HCT116 (cell line): ENCODE data around the gene CDKAL1. TPM values are rescaled to one million over a fixed set of nuclear protein-coding genes. Genes with fewer than 3 reads are reported as not detected.

Experiments used
- ATAC-seq: fragments of 200-7000 bp; cut with Tn5 transposase; 2 replicates; pipeline ENCODE4 v1.9.1; 2020; ENCODE audit warnings: mild to moderate bottlenecking, moderate library complexity
- BruUV-seq: library from RNA; stranded (reverse); fragments of 400-500 nt; replicated peaks from 2 replicates; lab custom pipeline; 2021; lab: Mats Ljungman, UMichigan
- CTCF ChIA-PET: fragments of 300-600 bp; sonication (Branson Sonifier 250); formaldehyde crosslinking; loops from one replicate; lab custom pipeline; 2021; ENCODE audit warnings: antibody characterized with exemption; lab: Charles Lee
- POLR2A ChIA-PET: fragments of 300-600, 350-600 bp; sonication (Branson Sonifier 250); formaldehyde crosslinking; loops from one replicate; lab custom pipeline; 2021; ENCODE audit warnings: antibody characterized with exemption; lab: Charles Lee
- RAD21 ChIA-PET, 2 experiments: fragments of 300-600 bp; sonication (Branson Sonifier 250); formaldehyde crosslinking; loops; one replicate each; lab custom pipeline; 2023; ENCODE audit warnings: low total read pairs in 2 of 2; ENCODE audit not compliant: uncharacterized antibody in 2 of 2, unreplicated experiment in 2 of 2, low non-redundant PET in 1 of 2; lab: Charles Lee
- DNase-seq: peaks from one replicate; pipeline ENCODE4 v3.0.0-alpha.2; 2010; ENCODE audit warnings: low read depth, low spot score
- H2AFZ ChIP-seq: fragments of 200-600 bp; shearing (Covaris generic), sonication (generic); 2 replicates; pipeline ENCODE4 v1.6.1; 2017; ENCODE audit warnings: low read depth, mixed run types, mixed read lengths, antibody characterized with exemption, low read length; ENCODE audit not compliant: poor library complexity, severe bottlenecking
- H3K27ac ChIP-seq: 2 replicates; pipeline ENCODE4 v1.5.1; 2012; ENCODE audit warnings: low read depth, low read length
- H3K27me3 ChIP-seq: fragments of 200-600 bp; sonication (generic); 2 replicates; pipeline ENCODE4 v1.6.1; 2016; ENCODE audit warnings: mixed run types, low read length, mixed read lengths; ENCODE audit not compliant: insufficient read depth
- H3K36me3 ChIP-seq, 2 experiments: fragments of 200-500 bp in 1 of 2; fragments of 200-600 bp in 1 of 2; sonication (Bioruptor generic) in 1 of 2; sonication (generic) in 1 of 2; 2 replicates each; pipeline versions ENCODE4 v1.5.1 to v1.6.1; 2014 to 2016; ENCODE audit warnings: low read length in 2 of 2, inconsistent platforms in 1 of 2, mixed read lengths in 1 of 2, mixed run types in 1 of 2; ENCODE audit not compliant: insufficient read depth in 2 of 2, control insufficient read depth in 1 of 2
- H3K4me1 ChIP-seq, 2 experiments: fragments of 200-600 bp in 1 of 2; sonication (generic) in 1 of 2; 2 replicates each; pipeline versions ENCODE4 v1.5.1 to v1.6.1; 2012 to 2017; ENCODE audit warnings: low read length in 2 of 2, inconsistent platforms in 1 of 2, mild to moderate bottlenecking in 1 of 2, mixed read lengths in 1 of 2, mixed run types in 1 of 2, moderate library complexity in 1 of 2; ENCODE audit not compliant: insufficient read depth in 2 of 2, control insufficient read depth in 1 of 2
- H3K4me2 ChIP-seq: fragments of 200-600 bp; sonication (generic); 2 replicates; pipeline ENCODE4 v1.6.1; 2017; ENCODE audit warnings: mixed run types, low read length, mixed read lengths
- H3K4me3 ChIP-seq, 2 experiments: fragments of 200-600 bp in 1 of 2; sonication (generic) in 1 of 2; replicated peaks in 1 of 2; 2 replicates each; pipeline ENCODE4 v1.5.1; 2011 to 2016; ENCODE audit warnings: low read length in 2 of 2, control low read depth in 1 of 2, low read depth in 1 of 2, mild to moderate bottlenecking in 1 of 2, mixed read lengths in 1 of 2, mixed run types in 1 of 2
- H3K79me2 ChIP-seq: fragments of 200-600 bp; sonication (generic); 2 replicates; pipeline ENCODE4 v1.6.1; 2017; ENCODE audit warnings: mild to moderate bottlenecking, mixed run types, low read length, moderate library complexity, mixed read lengths; ENCODE audit not compliant: insufficient read depth
- H3K9ac ChIP-seq: fragments of 200-600 bp; sonication (generic); 2 replicates; pipeline ENCODE4 v1.6.1; 2016; ENCODE audit warnings: low read length, mixed read lengths
- H3K9me2 ChIP-seq: fragments of 200-600 bp; sonication (generic), shearing (Covaris generic); 2 replicates; pipeline ENCODE4 v1.6.1; 2017; ENCODE audit warnings: mixed run types, mild to moderate bottlenecking, moderate library complexity; ENCODE audit not compliant: insufficient read depth
- H3K9me3 ChIP-seq, 2 experiments: fragments of 200-500 bp in 1 of 2; fragments of 200-600 bp in 1 of 2; sonication (Bioruptor generic) in 1 of 2; sonication (generic) in 1 of 2; 2 replicates each; pipeline ENCODE4 v1.6.1; 2014 to 2017; ENCODE audit warnings: low read length in 2 of 2, mixed read lengths in 2 of 2, inconsistent platforms in 1 of 2, low read depth in 1 of 2, mild to moderate bottlenecking in 1 of 2, mixed run types in 1 of 2, moderate library complexity in 1 of 2; ENCODE audit not compliant: control insufficient read depth in 1 of 2, insufficient read depth in 1 of 2
- H4K20me1 ChIP-seq: fragments of 200-600 bp; sonication (generic), shearing (Covaris generic); 2 replicates; pipeline ENCODE4 v1.6.1; 2017; ENCODE audit warnings: mixed run types, mild to moderate bottlenecking, moderate library complexity; ENCODE audit not compliant: insufficient read depth
- ATF3 ChIP-seq: IDR thresholded peaks from 2 replicates; pipeline ENCODE4 v1.6.1; 2012
- CEBPB ChIP-seq: IDR thresholded peaks from 2 replicates; pipeline ENCODE4 v1.6.1; 2012; ENCODE audit warnings: low read depth
- EGR1 ChIP-seq: IDR thresholded peaks from 2 replicates; pipeline ENCODE4 v1.6.1; 2012; ENCODE audit warnings: low read depth
- ELF1 ChIP-seq: IDR thresholded peaks from 2 replicates; pipeline ENCODE4 v1.6.1; 2012; ENCODE audit warnings: low read depth, borderline replicate concordance
- EZH2 ChIP-seq: fragments of 200-600 bp; sonication (generic); IDR thresholded peaks from 2 replicates; pipeline ENCODE4 v1.6.1; 2017; ENCODE audit warnings: antibody characterized with exemption, mixed run types
- EZH2phosphoT487 ChIP-seq: fragments of 200-600 bp; IDR thresholded peaks from 2 replicates; pipeline ENCODE4 v1.6.1; 2018; ENCODE audit warnings: antibody characterized with exemption, borderline replicate concordance
- FOSL1 ChIP-seq: IDR thresholded peaks from 2 replicates; pipeline ENCODE4 v1.6.1; 2012; ENCODE audit warnings: low read depth
- JUND ChIP-seq: IDR thresholded peaks from 2 replicates; pipeline ENCODE4 v1.6.1; 2012
- MAX ChIP-seq: IDR thresholded peaks from 2 replicates; pipeline ENCODE4 v1.6.1; 2012
- POLR2AphosphoS5 ChIP-seq: IDR thresholded peaks from 2 replicates; pipeline ENCODE4 v1.6.1; 2011; ENCODE audit warnings: mild to moderate bottlenecking, low read depth, low read length, moderate library complexity
- RAD21 ChIP-seq: IDR thresholded peaks from 2 replicates; pipeline ENCODE4 v1.6.1; 2012; ENCODE audit warnings: low read depth, mild to moderate bottlenecking
- REST ChIP-seq: IDR thresholded peaks from 2 replicates; pipeline ENCODE4 v1.6.1; 2012; ENCODE audit warnings: low read depth
- SIN3A ChIP-seq: IDR thresholded peaks from 2 replicates; pipeline ENCODE4 v1.6.1; 2012; ENCODE audit warnings: low read depth
- SP1 ChIP-seq: IDR thresholded peaks from 2 replicates; pipeline ENCODE4 v1.6.1; 2012; ENCODE audit warnings: low read depth
- SRF ChIP-seq: IDR thresholded peaks from 2 replicates; pipeline ENCODE4 v1.6.1; 2012; ENCODE audit warnings: low read depth
- TCF7L2 ChIP-seq: IDR thresholded peaks from 2 replicates; pipeline ENCODE4 v1.7.0; 2011; ENCODE audit warnings: borderline replicate concordance, inconsistent platforms; ENCODE audit not compliant: insufficient read depth, insufficient read length; ENCODE audit errors: extremely low read depth
- ZBTB33 ChIP-seq: IDR thresholded peaks from 2 replicates; pipeline ENCODE4 v1.6.1; 2011; ENCODE audit warnings: mild to moderate bottlenecking, low read length, moderate library complexity; ENCODE audit not compliant: insufficient replicate concordance; ENCODE audit errors: extremely low read depth
- ZFX ChIP-seq: fragments of 450-650 bp; IDR thresholded peaks from 2 replicates; pipeline ENCODE4 v1.6.1; 2017
- ZNF274 ChIP-seq: fragments of 200-500 bp; sonication (Bioruptor generic); IDR thresholded peaks from 2 replicates; pipeline ENCODE4 v1.6.1; 2014; ENCODE audit warnings: mild to moderate bottlenecking, low read depth, low read length, inconsistent platforms
- intact Hi-C: fragments of 100-400 bp; cut with micrococcal nuclease; formaldehyde crosslinking; loops from 2 replicates; pipeline ENCODE4 v1.10.0; 2022
- total RNA-seq: library from RNA; stranded (reverse); gene quantifications from one replicate; pipeline ENCODE4 v1.2.1, GENCODE V29; 2021; ENCODE audit not compliant: unreplicated experiment

CDKAL1 gene
- total RNA-seq, 1 experiment from 2014 or later, result 14.9 TPM

DNA sequence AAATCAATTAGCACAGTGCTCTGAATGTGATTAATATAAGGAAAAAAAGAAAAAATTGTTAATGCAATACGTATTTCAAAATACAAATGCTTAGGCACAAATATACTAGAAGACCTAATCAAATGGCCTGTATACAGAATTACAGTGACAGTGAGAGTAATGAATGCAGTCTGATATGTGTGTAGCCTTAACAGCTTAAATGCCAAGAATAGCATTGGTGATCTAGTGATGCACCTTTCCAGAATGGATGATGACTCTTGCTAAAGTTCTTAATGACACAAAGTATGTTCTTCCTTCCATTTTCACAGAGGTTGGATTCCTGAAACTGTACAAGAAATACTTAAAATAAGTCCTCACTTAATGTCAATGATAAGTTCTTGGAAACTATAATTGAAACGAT is 131.0 kb downstream of the CDKAL1 start:
- Histone ChIP-seq H3K4me2 (no peak overlapping the region), H4K20me1 (no peaks in the 10 kb centered on the region), H3K4me3 (no peak overlapping the region), H3K9me3 (no peaks in the 10 kb centered on the region), H3K4me1 (no peaks in the 10 kb centered on the region), H2AFZ (no peak overlapping the region), H3K9me2 (no peaks in the 10 kb centered on the region), H3K27me3 (no peaks in the 10 kb centered on the region), H3K27ac (no peak overlapping the region), H3K36me3 (no peaks in the 10 kb centered on the region), H3K79me2 (peaks cover 10% of the 10 kb centered on the region; the same call in 1 of the 2 replicates), H3K9ac (no peak overlapping the region)
- intact Hi-C loops, result no loop called here
- CTCF ChIA-PET, result no interaction called here
- RAD21 ChIA-PET, result no interaction called here
- DNase-seq, result no peak
- ATAC-seq, result no peak
- TF ChIP-seq TCF7L2 (no peak), POLR2AphosphoS5 (no peak), JUND (no peak), ZBTB33 (no peak), CEBPB (no peak), ELF1 (no peak), REST (no peak), FOSL1 (no peak), ZFX (no peak), EZH2phosphoT487 (no peak), RAD21 (no peak), EGR1 (no peak), ZNF274 (no peak), ATF3 (no peak), EZH2 (no peak), SP1 (no peak), SRF (no peak), SIN3A (no peak), MAX (no peak)
- BruUV-seq, result no TSS peak
- POLR2A ChIA-PET, result no interaction called here
